ENCODE measurements around the gene BNC2.

The BNC2 gene

DNA sequence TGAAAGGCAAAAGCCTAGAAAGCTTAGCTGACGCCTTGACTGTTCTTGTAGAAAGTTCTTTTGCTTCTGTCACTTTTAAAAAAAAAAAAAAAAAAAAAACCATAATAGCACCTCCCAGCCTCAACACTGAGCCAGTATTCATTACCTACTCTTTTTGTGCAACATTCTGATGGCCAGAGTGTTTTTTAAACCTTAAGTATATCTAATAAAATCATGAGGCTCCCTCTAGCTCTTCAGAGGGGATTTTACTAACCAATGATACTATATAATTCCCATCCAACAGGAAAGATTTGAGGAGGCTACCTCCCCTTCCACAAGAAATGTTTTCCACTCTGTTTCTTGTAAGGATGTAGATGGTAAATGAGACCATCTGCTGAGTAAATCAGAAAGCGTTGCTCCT lies 3.9 kb downstream of the BNC2 start:
- H3K4me3 ChIP-seq (ENCODE audit: low read depth, low read length): no peak overlapping the region
- H3K36me3 ChIP-seq (ENCODE audit: control insufficient read depth, insufficient read depth, low read length): no peaks in the 10 kb centered on the region
- no peak overlapping the region for H3K9ac ChIP-seq
- H3K4me2 ChIP-seq (ENCODE audit: low read length): no peak overlapping the region
- no peaks in the 10 kb centered on the region for H3K9me3 ChIP-seq (ENCODE audit: control insufficient read depth, low read length)
- H3K79me2 ChIP-seq: no peaks in the 10 kb centered on the region
- H3K27ac ChIP-seq: no peak overlapping the region
- peaks cover 5% of the 10 kb centered on the region for H3K4me1 ChIP-seq
- no peaks in the 10 kb centered on the region for H3K27me3 ChIP-seq (ENCODE audit: control insufficient read depth, insufficient read depth, low read length)
- H2AFZ ChIP-seq: no peak overlapping the region
- TF ChIP-seq, protein P1, sequence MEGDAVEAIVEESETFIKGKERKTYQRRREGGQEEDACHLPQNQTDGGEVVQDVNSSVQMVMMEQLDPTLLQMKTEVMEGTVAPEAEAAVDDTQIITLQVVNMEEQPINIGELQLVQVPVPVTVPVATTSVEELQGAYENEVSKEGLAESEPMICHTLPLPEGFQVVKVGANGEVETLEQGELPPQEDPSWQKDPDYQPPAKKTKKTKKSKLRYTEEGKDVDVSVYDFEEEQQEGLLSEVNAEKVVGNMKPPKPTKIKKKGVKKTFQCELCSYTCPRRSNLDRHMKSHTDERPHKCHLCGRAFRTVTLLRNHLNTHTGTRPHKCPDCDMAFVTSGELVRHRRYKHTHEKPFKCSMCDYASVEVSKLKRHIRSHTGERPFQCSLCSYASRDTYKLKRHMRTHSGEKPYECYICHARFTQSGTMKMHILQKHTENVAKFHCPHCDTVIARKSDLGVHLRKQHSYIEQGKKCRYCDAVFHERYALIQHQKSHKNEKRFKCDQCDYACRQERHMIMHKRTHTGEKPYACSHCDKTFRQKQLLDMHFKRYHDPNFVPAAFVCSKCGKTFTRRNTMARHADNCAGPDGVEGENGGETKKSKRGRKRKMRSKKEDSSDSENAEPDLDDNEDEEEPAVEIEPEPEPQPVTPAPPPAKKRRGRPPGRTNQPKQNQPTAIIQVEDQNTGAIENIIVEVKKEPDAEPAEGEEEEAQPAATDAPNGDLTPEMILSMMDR (IDR thresholded peaks at IDR 0.05): no peak

DNA sequence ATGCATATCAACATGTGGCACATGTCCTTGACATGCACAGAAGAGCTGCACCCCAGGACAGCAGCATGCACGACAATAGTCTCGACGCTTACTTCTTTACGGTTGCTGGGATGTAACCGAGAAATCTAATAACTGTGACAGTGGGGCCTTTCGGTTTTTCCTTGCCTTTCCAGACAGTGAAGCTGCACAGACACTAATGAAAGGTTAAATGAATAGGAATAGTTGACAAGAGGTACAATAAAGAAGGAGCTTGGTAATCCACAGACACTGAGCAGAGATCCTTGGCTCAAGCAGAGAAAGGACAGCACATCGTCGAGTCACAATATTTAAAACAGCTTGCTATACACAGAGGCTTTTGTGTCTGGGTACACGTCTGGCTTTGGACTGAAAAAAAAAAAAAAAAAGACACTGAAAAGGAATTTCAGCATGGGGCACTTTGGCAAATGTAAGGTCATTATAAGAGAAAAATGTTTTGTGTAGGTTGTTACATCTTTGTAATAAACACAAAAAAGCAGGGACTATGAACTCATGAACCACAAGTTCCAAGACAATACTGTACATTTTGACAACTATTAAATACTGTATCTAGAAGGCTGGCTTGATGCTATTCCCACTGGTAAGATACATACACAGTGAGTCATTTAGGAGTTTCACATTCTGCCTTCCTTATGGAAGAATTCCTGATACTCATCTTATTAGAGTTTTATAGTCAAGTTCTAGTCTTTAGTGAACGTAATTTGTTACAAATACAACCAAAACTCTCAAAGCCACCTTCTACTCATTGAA lies 5.6 kb downstream of the BNC2 start:
- H3K27ac ChIP-seq: no peak overlapping the region
- no peak overlapping the region for H3K4me2 ChIP-seq (ENCODE audit: low read length)
- no peaks in the 10 kb centered on the region for H3K79me2 ChIP-seq
- no peaks in the 10 kb centered on the region for H3K9me3 ChIP-seq (ENCODE audit: control insufficient read depth, low read length)
- H3K36me3 ChIP-seq (ENCODE audit: control insufficient read depth, insufficient read depth, low read length): no peaks in the 10 kb centered on the region
- H3K27me3 ChIP-seq (ENCODE audit: control insufficient read depth, insufficient read depth, low read length): no peaks in the 10 kb centered on the region
- TF ChIP-seq, protein P1 (IDR thresholded peaks at IDR 0.05): no peak
- H3K9ac ChIP-seq: no peak overlapping the region
- peaks cover 5% of the 10 kb centered on the region for H3K4me1 ChIP-seq
- H2AFZ ChIP-seq: no peak overlapping the region
- no peak overlapping the region for H3K4me3 ChIP-seq (ENCODE audit: low read depth, low read length)

DNA sequence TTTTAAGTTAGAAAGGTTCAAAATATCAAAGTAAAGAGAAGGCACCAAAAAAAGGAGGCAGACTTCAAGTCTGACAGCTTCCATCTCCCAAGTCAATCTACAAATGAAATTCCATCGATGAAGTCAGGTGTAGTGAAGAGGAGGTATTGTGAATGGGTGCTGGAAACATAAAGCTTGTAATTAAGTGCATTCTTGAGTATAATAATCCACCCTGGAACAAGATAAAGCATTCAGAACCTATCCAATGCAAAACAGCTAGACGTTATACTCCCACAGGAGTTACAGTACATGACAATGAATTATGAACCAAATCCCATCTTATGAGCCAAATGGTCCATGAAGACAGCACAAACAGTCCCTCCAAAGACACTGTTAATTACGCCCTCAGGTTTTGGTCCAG lies 22.3 kb downstream of the BNC2 start:
- Histone ChIP-seq H3K9ac (no peak overlapping the region), H3K4me1 (no peaks in the 10 kb centered on the region), H3K9me3 (ENCODE audit: control insufficient read depth, low read length) (no peaks in the 10 kb centered on the region), H3K27me3 (ENCODE audit: control insufficient read depth, insufficient read depth, low read length) (no peaks in the 10 kb centered on the region), H2AFZ (no peak overlapping the region), H3K27ac (no peak overlapping the region), H3K4me3 (ENCODE audit: low read depth, low read length) (no peak overlapping the region), H3K36me3 (ENCODE audit: control insufficient read depth, insufficient read depth, low read length) (no peaks in the 10 kb centered on the region), H3K4me2 (ENCODE audit: low read length) (no peak overlapping the region), H3K79me2 (peaks cover 3% of the 10 kb centered on the region)
- TF ChIP-seq, protein P1 (IDR thresholded peaks at IDR 0.05): no peak

DNA sequence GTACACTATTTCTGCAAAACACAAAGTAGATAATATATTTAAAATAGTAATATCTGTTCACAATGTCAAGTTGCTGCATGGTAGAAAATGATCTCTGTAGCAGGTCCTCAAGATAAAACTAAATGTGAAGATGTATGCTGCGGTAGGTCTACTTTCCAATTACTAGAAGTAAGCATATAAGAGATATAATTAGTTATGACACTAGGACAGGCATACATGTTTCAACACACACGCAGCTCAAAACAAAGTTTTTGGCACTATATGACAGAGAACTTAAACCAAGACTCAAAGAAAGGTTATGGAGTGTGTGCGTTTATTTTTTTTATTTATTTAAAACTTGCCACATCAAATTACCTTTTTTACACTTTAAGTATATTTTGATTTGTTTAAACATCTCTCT lies 23.5 kb downstream of the BNC2 start:
- Histone ChIP-seq H3K27me3 (ENCODE audit: control insufficient read depth, insufficient read depth, low read length) (no peaks in the 10 kb centered on the region), H3K27ac (no peak overlapping the region), H2AFZ (no peak overlapping the region), H3K4me1 (no peaks in the 10 kb centered on the region), H3K4me2 (ENCODE audit: low read length) (no peak overlapping the region), H3K9ac (no peak overlapping the region), H3K36me3 (ENCODE audit: control insufficient read depth, insufficient read depth, low read length) (no peaks in the 10 kb centered on the region), H3K79me2 (peaks cover 3% of the 10 kb centered on the region), H3K4me3 (ENCODE audit: low read depth, low read length) (no peak overlapping the region), H3K9me3 (ENCODE audit: control insufficient read depth, low read length) (no peaks in the 10 kb centered on the region)
- TF ChIP-seq, protein P1 (IDR thresholded peaks at IDR 0.05): no peak

DNA sequence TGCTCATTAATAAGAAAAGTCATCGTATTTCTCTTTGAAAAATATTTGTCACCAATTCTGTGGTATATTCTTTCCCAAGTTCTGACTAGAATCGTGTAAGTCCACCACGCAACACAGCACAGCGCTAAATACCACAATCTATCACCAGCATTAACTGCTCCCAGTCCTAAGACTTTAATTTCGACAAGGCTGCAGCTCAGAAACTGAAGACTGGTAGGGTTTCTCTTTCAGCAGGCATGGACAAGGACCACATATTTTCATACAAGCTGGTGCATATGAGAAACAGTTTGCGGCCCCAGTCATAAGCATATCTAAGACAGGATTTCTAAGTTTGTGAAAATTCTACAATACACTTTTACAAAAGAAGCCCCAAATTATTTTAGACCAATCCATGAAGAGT lies 24.1 kb downstream of the BNC2 start:
- H3K27ac ChIP-seq: no peak overlapping the region
- no peak overlapping the region for H3K4me3 ChIP-seq (ENCODE audit: low read depth, low read length)
- no peaks in the 10 kb centered on the region for H3K4me1 ChIP-seq
- H3K9ac ChIP-seq: no peak overlapping the region
- H3K4me2 ChIP-seq (ENCODE audit: low read length): no peak overlapping the region
- peaks cover 3% of the 10 kb centered on the region for H3K79me2 ChIP-seq
- no peaks in the 10 kb centered on the region for H3K27me3 ChIP-seq (ENCODE audit: control insufficient read depth, insufficient read depth, low read length)
- no peaks in the 10 kb centered on the region for H3K9me3 ChIP-seq (ENCODE audit: control insufficient read depth, low read length)
- TF ChIP-seq, protein P1 (IDR thresholded peaks at IDR 0.05): no peak
- no peaks in the 10 kb centered on the region for H3K36me3 ChIP-seq (ENCODE audit: control insufficient read depth, insufficient read depth, low read length)
- no peak overlapping the region for H2AFZ ChIP-seq

Data from parathyroid adenoma (tissue), 2 donors.